ENCODE measurements around the gene SP100. TPM values are rescaled to one million over a fixed set of nuclear protein-coding genes. Genes with fewer than 3 reads are reported as not detected.
"Not testable (repeated sequence)": the region's sequence is repeated elsewhere in the genome, so short reads cannot be mapped to it uniquely, and the experiment has no call there.

Gene SP100
- total RNA-seq, 1 donor from 2014 or later, result not detected

DNA sequence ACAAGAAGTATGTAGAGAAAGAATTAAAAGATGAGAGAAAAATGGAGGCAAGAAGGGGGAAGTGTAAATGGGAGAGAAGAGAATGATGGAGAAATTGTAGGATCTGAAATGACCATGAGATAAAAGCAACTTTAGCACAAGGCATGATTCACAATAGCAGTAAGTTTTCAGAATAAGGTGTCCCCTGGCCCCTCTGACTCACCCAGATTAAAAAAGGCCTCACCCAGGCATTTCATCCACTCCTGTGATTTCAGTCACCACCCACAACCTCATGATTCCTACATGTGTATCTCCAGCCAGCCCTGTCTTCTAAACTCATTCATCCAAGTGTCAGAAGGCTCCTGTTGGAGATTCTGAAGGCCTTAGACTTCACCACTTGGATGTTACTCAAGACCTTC is 56.6 kb downstream of the SP100 start:
- TF ChIP-seq, protein P1, sequence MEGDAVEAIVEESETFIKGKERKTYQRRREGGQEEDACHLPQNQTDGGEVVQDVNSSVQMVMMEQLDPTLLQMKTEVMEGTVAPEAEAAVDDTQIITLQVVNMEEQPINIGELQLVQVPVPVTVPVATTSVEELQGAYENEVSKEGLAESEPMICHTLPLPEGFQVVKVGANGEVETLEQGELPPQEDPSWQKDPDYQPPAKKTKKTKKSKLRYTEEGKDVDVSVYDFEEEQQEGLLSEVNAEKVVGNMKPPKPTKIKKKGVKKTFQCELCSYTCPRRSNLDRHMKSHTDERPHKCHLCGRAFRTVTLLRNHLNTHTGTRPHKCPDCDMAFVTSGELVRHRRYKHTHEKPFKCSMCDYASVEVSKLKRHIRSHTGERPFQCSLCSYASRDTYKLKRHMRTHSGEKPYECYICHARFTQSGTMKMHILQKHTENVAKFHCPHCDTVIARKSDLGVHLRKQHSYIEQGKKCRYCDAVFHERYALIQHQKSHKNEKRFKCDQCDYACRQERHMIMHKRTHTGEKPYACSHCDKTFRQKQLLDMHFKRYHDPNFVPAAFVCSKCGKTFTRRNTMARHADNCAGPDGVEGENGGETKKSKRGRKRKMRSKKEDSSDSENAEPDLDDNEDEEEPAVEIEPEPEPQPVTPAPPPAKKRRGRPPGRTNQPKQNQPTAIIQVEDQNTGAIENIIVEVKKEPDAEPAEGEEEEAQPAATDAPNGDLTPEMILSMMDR (conservative IDR thresholded peaks at IDR 0.05), result no peak
- Mint-ChIP-seq H3K27me3 (ENCODE audit: low read depth) (peaks cover 5% of the 10 kb centered on the region), H3K9me3 (peaks cover 6% of the 10 kb centered on the region), H3K27ac (ENCODE audit: unreplicated experiment) (no peak overlapping the region), H3K4me3 (no peak overlapping the region), H3K36me3 (ENCODE audit: low read depth) (no peaks in the 10 kb centered on the region), H3K4me1 (no peaks in the 10 kb centered on the region)
- no peak for DNase-seq (ENCODE audit: low read depth, low spot score)

DNA sequence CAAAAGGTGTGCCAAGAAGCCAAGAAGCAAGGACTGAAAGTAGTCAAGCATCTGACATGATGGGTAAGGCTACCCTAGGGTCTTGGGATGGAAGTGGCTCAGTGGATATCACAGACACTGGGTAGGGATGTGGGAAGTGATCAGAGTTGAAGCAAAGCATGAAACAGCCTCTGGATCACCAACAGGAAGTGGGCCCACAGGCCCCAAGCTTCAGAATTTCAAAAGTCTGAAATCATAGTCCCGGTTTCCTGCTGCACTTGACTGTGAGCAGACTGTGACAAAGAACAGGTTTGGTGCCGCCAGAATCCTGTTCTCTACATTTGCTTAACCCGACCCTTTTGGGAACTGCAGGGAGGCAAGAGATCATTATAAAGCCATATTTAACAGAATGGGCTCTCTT is 57.4 kb downstream of the SP100 start:
- H3K4me1 Mint-ChIP-seq, result no peaks in the 10 kb centered on the region
- H3K4me3 Mint-ChIP-seq, result no peak overlapping the region
- no peaks in the 10 kb centered on the region for H3K36me3 Mint-ChIP-seq (ENCODE audit: low read depth)
- no peak for DNase-seq (ENCODE audit: low read depth, low spot score)
- no peak overlapping the region for H3K27ac Mint-ChIP-seq (ENCODE audit: unreplicated experiment)
- TF ChIP-seq, protein P1 (conservative IDR thresholded peaks at IDR 0.05), result no peak
- peaks cover 5% of the 10 kb centered on the region for H3K27me3 Mint-ChIP-seq (ENCODE audit: low read depth)
- peaks cover 6% of the 10 kb centered on the region for H3K9me3 Mint-ChIP-seq

DNA sequence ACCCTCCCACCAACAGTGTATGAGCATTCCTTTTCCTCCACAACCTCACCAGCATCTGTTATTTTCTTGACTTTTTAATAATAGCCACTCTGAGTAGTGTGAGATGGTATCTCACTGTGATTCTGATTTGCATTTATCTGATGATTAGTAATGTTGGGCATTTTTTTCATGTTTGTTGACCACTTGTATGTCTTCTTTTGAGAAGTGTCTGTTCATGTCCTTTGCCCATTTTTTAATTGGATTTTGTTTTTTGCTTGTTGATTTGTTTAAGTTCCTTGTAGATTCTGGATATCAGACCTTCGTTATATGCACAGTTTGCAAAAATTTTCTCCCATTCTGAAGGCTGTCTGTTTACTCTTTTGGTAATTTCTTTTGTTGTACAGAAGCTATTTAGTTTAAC is 59.1 kb downstream of the SP100 start:
- DNase-seq (ENCODE audit: low read depth, low spot score), result no peak

DNA sequence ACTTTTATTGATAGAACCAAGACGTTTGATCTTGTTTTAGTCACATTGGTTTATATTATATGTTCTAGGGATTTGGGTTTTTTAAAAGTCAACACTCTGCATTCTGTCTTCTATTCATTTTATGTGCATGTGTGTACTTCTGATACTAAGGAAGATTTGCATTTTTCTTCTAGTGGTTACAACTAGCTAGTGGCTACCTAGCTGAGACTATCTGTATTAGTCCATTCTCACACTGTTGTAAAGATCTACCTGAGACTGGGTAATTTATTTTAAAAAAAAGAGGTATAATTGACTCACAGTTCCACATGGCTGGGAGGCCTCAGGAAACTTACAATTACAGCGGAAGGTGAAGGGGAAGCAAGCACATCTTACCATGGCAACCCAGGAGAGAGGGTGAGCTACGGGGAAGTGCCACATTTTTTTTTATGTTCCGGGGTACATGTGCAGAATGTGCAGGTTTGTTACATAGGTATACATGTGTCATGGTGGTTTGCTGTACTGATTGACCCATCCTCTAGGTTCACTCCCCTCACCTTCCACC is 69.9 kb downstream of the SP100 start:
- Mint-ChIP-seq H3K27ac (ENCODE audit: unreplicated experiment) (no peak overlapping the region), H3K36me3 (ENCODE audit: low read depth) (no peaks in the 10 kb centered on the region)

More for the DNA sequence above, 59.1 kb downstream of the SP100 start:
- Mint-ChIP-seq H3K27me3 (ENCODE audit: low read depth) (peaks cover 5% of the 10 kb centered on the region), H3K4me3 (no peak overlapping the region), H3K36me3 (ENCODE audit: low read depth) (no peaks in the 10 kb centered on the region), H3K9me3 (peaks cover 6% of the 10 kb centered on the region), H3K27ac (ENCODE audit: unreplicated experiment) (no peak overlapping the region), H3K4me1 (no peaks in the 10 kb centered on the region)
- TF ChIP-seq, protein P1 (conservative IDR thresholded peaks at IDR 0.05), result no peak

DNA sequence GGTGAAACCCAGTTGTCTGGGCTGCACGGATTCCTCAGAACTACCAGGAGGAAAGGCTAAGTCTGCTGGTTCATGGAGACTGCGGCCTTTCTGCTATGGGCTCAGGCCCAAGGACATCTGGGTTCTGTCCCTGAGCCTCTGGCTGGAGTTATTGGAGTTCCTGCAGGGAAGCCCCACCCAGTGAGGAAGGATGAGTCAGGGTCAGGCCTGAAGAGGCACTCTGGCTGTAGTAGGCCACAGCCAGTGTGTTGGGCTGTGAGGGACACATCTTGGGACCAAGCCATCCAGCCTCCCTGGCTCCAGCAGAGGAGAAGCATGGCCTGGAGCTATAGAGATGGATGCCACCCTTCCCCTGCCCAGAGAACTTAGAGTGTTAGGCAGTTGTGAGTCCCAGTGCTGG is 75.2 kb downstream of the SP100 start:
- H3K9me3 Mint-ChIP-seq; H3K36me3 Mint-ChIP-seq (ENCODE audit: low read depth); H3K4me1 Mint-ChIP-seq; H3K27me3 Mint-ChIP-seq (ENCODE audit: low read depth); H3K4me3 Mint-ChIP-seq; DNase-seq (ENCODE audit: low read depth, low spot score); H3K27ac Mint-ChIP-seq (ENCODE audit: unreplicated experiment): not testable (repeated sequence)

More for the DNA sequence above, 69.9 kb downstream of the SP100 start:
- Mint-ChIP-seq H3K27me3 (ENCODE audit: low read depth) (peaks cover 6% of the 10 kb centered on the region), H3K4me3 (no peak overlapping the region), H3K9me3 (peaks cover 8% of the 10 kb centered on the region), H3K4me1 (no peaks in the 10 kb centered on the region)
- no peak for DNase-seq (ENCODE audit: low read depth, low spot score)
- TF ChIP-seq, protein P1 (conservative IDR thresholded peaks at IDR 0.05), result no peak

DNA sequence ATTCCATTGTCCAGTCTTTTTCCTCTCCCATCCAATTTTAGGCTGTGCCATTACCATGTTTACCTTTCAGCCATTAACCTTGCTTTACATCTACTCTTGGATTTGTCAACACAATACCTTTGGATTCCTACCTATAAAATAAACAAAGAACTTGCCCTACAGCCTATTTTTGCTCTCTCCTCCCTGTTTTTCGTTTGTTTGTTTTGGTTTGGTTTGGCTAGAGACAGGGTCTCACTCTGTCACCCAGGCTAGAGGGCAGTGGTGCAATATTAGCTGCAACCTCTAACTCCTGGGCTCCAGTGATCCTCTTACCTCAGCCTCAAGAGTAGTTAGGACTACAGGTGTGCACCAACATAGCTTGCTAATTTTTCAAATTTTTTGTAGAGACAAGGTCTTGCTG is 76.1 kb downstream of the SP100 start:
- Mint-ChIP-seq H3K4me1 (no peaks in the 10 kb centered on the region), H3K27ac (ENCODE audit: unreplicated experiment) (no peak overlapping the region), H3K36me3 (ENCODE audit: low read depth) (no peaks in the 10 kb centered on the region), H3K27me3 (ENCODE audit: low read depth) (peaks cover 13% of the 10 kb centered on the region), H3K9me3 (peaks cover 8% of the 10 kb centered on the region), H3K4me3 (no peak overlapping the region)
- no peak for DNase-seq (ENCODE audit: low read depth, low spot score)
- TF ChIP-seq, protein P1 (conservative IDR thresholded peaks at IDR 0.05), result no peak
